HG03354 (cell line): ENCODE measurements around the gene RPN2.

Source experiments
- ATAC-seq: cut with Tn5 transposase; IDR thresholded peaks from one replicate; pipeline ENCODE4 v1.9.1; 2021; ENCODE audit warnings: mild to moderate bottlenecking; ENCODE audit not compliant: unreplicated experiment, poor library complexity, severe bottlenecking

The RPN2 gene

DNA sequence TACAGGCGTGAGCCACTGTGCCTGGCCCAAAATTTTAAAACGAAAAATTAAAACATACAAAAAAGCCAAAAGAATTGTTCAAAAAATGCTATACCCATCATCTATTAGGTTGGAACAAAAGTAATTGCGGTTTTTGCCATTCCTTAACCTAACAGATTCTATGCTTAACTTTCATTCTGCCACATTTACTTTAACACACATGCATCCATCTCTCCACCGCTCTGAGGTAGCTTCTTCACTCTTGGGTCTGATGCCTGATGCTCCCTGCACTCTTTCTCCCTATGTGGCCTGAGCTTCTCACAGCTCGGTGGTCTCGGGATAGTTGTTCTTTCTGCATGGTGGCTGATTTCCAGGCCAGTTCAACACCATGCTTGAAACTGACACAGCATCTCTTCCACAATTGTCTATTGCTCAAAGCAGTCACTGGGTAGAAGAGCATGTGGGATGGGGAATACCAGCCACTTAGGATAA lies 105.6 kb downstream of the RPN2 start:
- no peak for ATAC-seq

DNA sequence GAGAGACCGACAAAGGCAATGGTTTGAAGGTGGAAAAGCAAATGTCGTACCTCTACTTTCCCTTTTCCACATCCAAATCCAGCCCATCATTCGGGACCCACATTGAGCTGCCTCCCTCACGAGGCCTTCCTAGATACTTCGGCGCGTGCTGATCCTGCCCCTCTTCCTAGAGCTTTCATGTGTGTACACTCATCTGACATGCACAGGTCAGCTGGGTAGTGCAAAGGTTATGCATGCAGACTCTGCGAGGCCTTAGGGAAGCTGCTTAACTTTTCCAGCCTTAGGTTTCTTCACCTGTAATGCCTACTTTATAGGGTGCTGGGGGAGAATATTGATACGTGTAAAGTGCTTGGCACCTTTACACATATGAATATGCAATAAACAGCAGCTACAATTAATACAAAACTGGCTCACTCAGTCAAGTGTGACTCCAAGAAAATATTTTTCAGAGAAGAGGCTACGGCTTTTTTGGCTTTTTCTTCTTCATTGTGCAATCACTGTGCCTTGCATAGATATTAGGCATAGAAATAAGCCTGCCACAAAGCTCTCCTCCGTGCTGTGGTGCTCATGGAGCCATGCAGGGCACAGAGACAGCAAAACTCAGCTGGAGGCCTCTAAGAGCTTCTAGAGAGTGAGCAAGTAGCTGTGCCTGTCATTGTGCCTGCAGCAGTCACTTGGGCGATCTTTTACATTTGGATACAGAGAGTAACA lies 106.7 kb downstream of the RPN2 start:
- ATAC-seq: no peak

DNA sequence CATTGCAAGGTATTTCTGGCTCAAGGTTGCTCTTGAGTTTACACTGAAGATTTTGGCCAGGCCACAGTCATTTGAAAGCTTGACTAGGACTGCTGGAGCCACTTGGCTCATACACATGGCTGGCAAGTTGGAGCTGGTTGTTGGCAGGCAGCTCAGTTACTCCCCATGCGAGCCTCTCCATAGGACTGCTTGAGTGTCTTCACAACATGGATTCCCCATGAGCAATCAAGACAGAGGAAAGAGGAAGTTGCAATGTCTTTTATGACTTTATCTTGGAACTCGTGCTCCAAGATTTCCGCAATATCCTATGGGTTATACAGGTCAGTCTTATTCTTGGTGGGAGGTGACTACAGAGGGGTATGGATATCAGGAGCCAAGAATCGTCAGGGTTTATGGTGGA lies 109.0 kb downstream of the RPN2 start:
- ATAC-seq: no peak

DNA sequence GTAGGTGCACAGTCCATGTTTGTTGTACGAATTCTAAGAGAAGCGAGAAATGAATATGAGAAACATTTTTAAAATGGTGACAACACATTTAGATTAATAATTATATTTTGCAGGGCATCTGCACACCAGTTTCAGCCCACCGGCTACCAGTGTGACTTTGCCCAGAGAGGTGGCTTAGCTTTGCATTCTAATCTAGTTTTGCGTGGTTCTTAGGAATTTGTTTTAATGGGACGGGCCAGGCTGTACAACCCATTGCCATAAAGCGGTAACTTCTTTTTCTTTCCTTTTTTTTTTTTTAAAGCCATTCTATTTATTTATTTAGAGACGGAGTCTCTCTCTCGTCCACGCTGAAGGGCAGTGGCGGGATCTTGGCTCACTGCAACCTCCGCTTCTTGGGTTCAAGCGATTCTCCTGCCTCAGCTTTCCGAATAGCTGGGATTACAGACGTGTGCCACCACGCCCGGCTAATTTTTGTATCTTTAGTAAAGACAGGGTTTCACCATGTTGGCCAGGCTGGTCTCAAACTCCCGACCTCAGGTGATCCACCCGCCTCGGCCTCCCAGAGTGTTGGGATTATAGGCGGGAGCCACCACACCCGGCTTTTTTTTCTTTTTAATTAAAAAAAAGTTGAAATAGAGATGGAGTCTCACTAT lies 111.2 kb downstream of the RPN2 start:
- ATAC-seq: no peak
